Right forelimb (tissue), 1 donor: ENCODE results near the gene LRP1B.
"Not testable (repeated sequence)": the region's sequence is repeated elsewhere in the genome, so short reads cannot be mapped to it uniquely, and the experiment has no call there.

ENCODE experiments used
- DNase-seq: peaks from one replicate; pipeline ENCODE4 v3.0.0-alpha.2; 2018

LRP1B gene

GRCh38 chr2:141201016-141201565 is 929.7 kb downstream of the LRP1B start:
- no peak for DNase-seq

- no peak for DNase-seq
Observed at GRCh38 chr2:141200191-141200590, 930.6 kb downstream of the LRP1B start.

- DNase-seq = no peak
Observed at GRCh38 chr2:141199711-141200110, 931.1 kb downstream of the LRP1B start.

GRCh38 chr2:141195087-141195486 is 935.7 kb downstream of the LRP1B start:
- no peak for DNase-seq

GRCh38 chr2:141187075-141187439 is 943.8 kb downstream of the LRP1B start:
- DNase-seq = no peak

GRCh38 chr2:141186413-141187074 is 944.3 kb downstream of the LRP1B start:
- no peak for DNase-seq

GRCh38 chr2:141182246-141182645 is 948.6 kb downstream of the LRP1B start:
- DNase-seq = no peak

- not testable (repeated sequence) for DNase-seq
Observed at GRCh38 chr2:141169117-141169516, 961.7 kb downstream of the LRP1B start.

GRCh38 chr2:141162314-141162713 is 968.5 kb downstream of the LRP1B start:
- no peak for DNase-seq

- DNase-seq = no peak
Observed at GRCh38 chr2:141151611-141152286, 979.1 kb downstream of the LRP1B start.

- no peak for DNase-seq
Observed at GRCh38 chr2:141142025-141142424, 988.8 kb downstream of the LRP1B start.

GRCh38 chr2:141137122-141137693 is 993.6 kb downstream of the LRP1B start:
- DNase-seq = no peak

GRCh38 chr2:141133883-141134282 is 996.9 kb downstream of the LRP1B start:
- DNase-seq = no peak

GRCh38 chr2:141125432-141125831 is 1005.4 kb downstream of the LRP1B start:
- no peak for DNase-seq

- no peak for DNase-seq
Observed at GRCh38 chr2:141118836-141119235, 1012.0 kb downstream of the LRP1B start.

GRCh38 chr2:141113301-141113700 is 1017.5 kb downstream of the LRP1B start:
- DNase-seq = no peak

GRCh38 chr2:141109633-141110032 is 1021.2 kb downstream of the LRP1B start:
- no peak for DNase-seq

GRCh38 chr2:141105763-141106162 is 1025.1 kb downstream of the LRP1B start:
- no peak for DNase-seq

GRCh38 chr2:141103216-141103615 is 1027.6 kb downstream of the LRP1B start:
- DNase-seq = no peak

GRCh38 chr2:141079231-141079630 is 1051.6 kb downstream of the LRP1B start:
- DNase-seq = no peak

GRCh38 chr2:141075753-141076152 is 1055.1 kb downstream of the LRP1B start:
- DNase-seq = no peak

- DNase-seq = no peak
Observed at GRCh38 chr2:141068053-141068682, 1062.6 kb downstream of the LRP1B start.

- DNase-seq = no peak
Observed at GRCh38 chr2:141065042-141065441, 1065.8 kb downstream of the LRP1B start.

GRCh38 chr2:141063406-141063805 is 1067.4 kb downstream of the LRP1B start:
- DNase-seq = no peak
